Prostate gland (tissue), 2 donors: ENCODE results near the gene PRR5L. TPM values are rescaled to one million over a fixed set of nuclear protein-coding genes. Genes with fewer than 3 reads are reported as not detected.

ENCODE experiments used
- DNase-seq: peaks from one replicate; pipeline ENCODE4 v3.0.0-alpha.2; 2019; ENCODE audit warnings: low spot score
- H3K27ac ChIP-seq, 2 donors: fragments of 200-600 bp; sonication (generic); 2 replicates each; pipeline ENCODE4 v1.5.1; 2017 to 2019
- H3K27me3 ChIP-seq: fragments of 200-600 bp; sonication (generic); replicated peaks from 2 replicates; pipeline ENCODE4 v1.5.1; 2019; ENCODE audit not compliant: insufficient read depth
- H3K36me3 ChIP-seq, 2 donors: fragments of 200-600 bp; sonication (generic); 1 replicate in 1 of 2; 2 replicates in 1 of 2; pipeline versions ENCODE4 v1.5.1 to v1.8.1; 2017 to 2019
- H3K4me1 ChIP-seq: fragments of 200-600 bp; sonication (generic); replicated peaks from 2 replicates; pipeline ENCODE4 v1.5.1; 2019
- H3K4me3 ChIP-seq, 2 donors: fragments of 200-600 bp; sonication (generic); 2 replicates each; pipeline ENCODE4 v1.5.1; 2017 to 2019
- H3K9me3 ChIP-seq: fragments of 200-600 bp; sonication (generic); 2 replicates; pipeline ENCODE4 v1.5.1; 2017
- CTCF ChIP-seq, 4 experiments: fragments of 200-600 bp in 2 of 4; fragments of 450-650 bp in 2 of 4; sonication (generic) in 2 of 4; IDR thresholded peaks; 1 replicate in 3 of 4; 2 replicates in 1 of 4; pipeline ENCODE4 v1.5.1; 2016 to 2019; ENCODE audit warnings: antibody characterized with exemption in 4 of 4, mild to moderate bottlenecking in 2 of 4, moderate library complexity in 2 of 4
- POLR2A ChIP-seq: fragments of 450-650 bp; IDR thresholded peaks from one replicate; pipeline ENCODE4 v1.6.1; 2016; ENCODE audit warnings: antibody characterized with exemption, mild to moderate bottlenecking
- POLR2AphosphoS5 ChIP-seq: sonication (generic); formaldehyde crosslinking; IDR thresholded peaks from one replicate; pipeline ENCODE4 v1.6.1; 2017; ENCODE audit warnings: antibody characterized with exemption
- WGBS: methylation state at CpG from one replicate; pipeline ENCODE4 v1.1.5; 2018; 5-methylcytosine and 5-hydroxymethylcytosine counted together
- intact Hi-C: fragments of 100-400 bp; cut with DNase I; formaldehyde crosslinking; loops from one replicate; pipeline ENCODE4 v1.14.2; 2022
- total RNA-seq, 2 donors: library from RNA; depleted of rRNA; stranded (reverse); fragments of >200 nt; gene quantifications; one replicate each; pipeline ENCODE4 v1.1.0, GENCODE V29; 2016

Gene PRR5L
- total RNA-seq, 2 donors from 2014 or later: 4.0 to 10.1 TPM

- 53% methylated on average over 3 of the region's 3 CpGs for WGBS
- no peak for DNase-seq
- no peak for TF ChIP-seq POLR2AphosphoS5
- no peak for TF ChIP-seq POLR2A
- no peak for TF ChIP-seq CTCF (IDR thresholded peaks at IDR 0.05)
- intact Hi-C loops: loop anchor here (5.0 kb wide), 1 partner anchor 165 kb away; no protein-coding TSS in a partner anchor
- H3K36me3 ChIP-seq: no peaks in the 10 kb centered on the region
- no peaks in the 10 kb centered on the region for H3K9me3 ChIP-seq
- H3K4me3 ChIP-seq: no peak overlapping the region
- no peak overlapping the region for H3K27ac ChIP-seq
- H3K4me1 ChIP-seq: no peaks in the 10 kb centered on the region
- no peaks in the 10 kb centered on the region for H3K27me3 ChIP-seq
These were observed 10.8 kb downstream of the PRR5L start for GRCh38 chr11:36306888-36307287.

- no peak for TF ChIP-seq POLR2A
- TF ChIP-seq CTCF (IDR thresholded peaks at IDR 0.05): no peak
- TF ChIP-seq POLR2AphosphoS5: no peak
- WGBS: 75% methylated on average over 1 of the region's 1 CpG
- no peak overlapping the region for H3K27ac ChIP-seq
- DNase-seq: no peak
- no peaks in the 10 kb centered on the region for H3K27me3 ChIP-seq
- H3K36me3 ChIP-seq: no peaks in the 10 kb centered on the region
- H3K9me3 ChIP-seq: no peaks in the 10 kb centered on the region
- intact Hi-C loops: loop anchor here (5.0 kb wide), 1 partner anchor 164 kb away; no protein-coding TSS in a partner anchor
- no peak overlapping the region for H3K4me3 ChIP-seq
- no peaks in the 10 kb centered on the region for H3K4me1 ChIP-seq
These were observed 12.5 kb downstream of the PRR5L start for GRCh38 chr11:36308577-36308976.

GRCh38 chr11:36309779-36310178 is 13.7 kb downstream of the PRR5L start:
- Histone ChIP-seq H3K4me1 (no peaks in the 10 kb centered on the region), H3K4me3 (no peak overlapping the region), H3K9me3 (no peaks in the 10 kb centered on the region), H3K27ac (no peak overlapping the region), H3K27me3 (no peaks in the 10 kb centered on the region), H3K36me3 (no peaks in the 10 kb centered on the region)
- TF ChIP-seq POLR2A: no peak
- no peak for TF ChIP-seq CTCF (IDR thresholded peaks at IDR 0.05)
- TF ChIP-seq POLR2AphosphoS5: no peak
- WGBS: 97% methylated on average over 4 of the region's 4 CpGs
- no peak for DNase-seq
- intact Hi-C loops: loop anchor here (5.0 kb wide), 1 partner anchor 163 kb away; no protein-coding TSS in a partner anchor

GRCh38 chr11:36311926-36312595 is 16.0 kb downstream of the PRR5L start:
- no peak overlapping the region for H3K4me3 ChIP-seq
- no peaks in the 10 kb centered on the region for H3K9me3 ChIP-seq
- H3K4me1 ChIP-seq: no peaks in the 10 kb centered on the region
- DNase-seq: no peak
- 84% methylated on average over 4 of the region's 4 CpGs for WGBS
- intact Hi-C loops: no loop called here
- no peaks in the 10 kb centered on the region for H3K36me3 ChIP-seq
- H3K27ac ChIP-seq: no peak overlapping the region
- no peaks in the 10 kb centered on the region for H3K27me3 ChIP-seq
- TF ChIP-seq CTCF (IDR thresholded peaks at IDR 0.05): no peak
- no peak for TF ChIP-seq POLR2A
- TF ChIP-seq POLR2AphosphoS5: no peak
